Measurements from ENCODE around the gene DGKG.

DNA sequence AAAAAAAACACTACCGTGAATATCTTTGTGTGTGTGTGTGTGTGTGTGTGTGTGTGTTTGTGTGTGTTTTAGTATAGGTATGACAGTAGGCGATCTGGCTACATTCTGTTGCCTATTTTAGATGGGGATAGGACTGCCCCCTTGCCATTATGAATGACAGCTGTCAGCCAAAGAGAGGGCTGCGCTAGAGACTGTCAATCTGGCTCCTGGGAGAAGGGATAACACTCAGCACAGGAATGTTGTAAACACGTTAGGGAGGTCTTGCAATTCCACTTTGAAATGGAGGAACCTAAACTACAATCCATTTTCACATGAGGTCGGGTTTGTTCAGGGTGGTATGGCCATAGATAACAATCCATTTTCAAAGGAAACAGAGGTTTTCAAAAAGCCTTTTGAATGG, 239.0 kb downstream of the DGKG start:
- TF ChIP-seq POLR2A (IDR thresholded peaks at IDR 0.05): no peak
- TF ChIP-seq, protein P1, sequence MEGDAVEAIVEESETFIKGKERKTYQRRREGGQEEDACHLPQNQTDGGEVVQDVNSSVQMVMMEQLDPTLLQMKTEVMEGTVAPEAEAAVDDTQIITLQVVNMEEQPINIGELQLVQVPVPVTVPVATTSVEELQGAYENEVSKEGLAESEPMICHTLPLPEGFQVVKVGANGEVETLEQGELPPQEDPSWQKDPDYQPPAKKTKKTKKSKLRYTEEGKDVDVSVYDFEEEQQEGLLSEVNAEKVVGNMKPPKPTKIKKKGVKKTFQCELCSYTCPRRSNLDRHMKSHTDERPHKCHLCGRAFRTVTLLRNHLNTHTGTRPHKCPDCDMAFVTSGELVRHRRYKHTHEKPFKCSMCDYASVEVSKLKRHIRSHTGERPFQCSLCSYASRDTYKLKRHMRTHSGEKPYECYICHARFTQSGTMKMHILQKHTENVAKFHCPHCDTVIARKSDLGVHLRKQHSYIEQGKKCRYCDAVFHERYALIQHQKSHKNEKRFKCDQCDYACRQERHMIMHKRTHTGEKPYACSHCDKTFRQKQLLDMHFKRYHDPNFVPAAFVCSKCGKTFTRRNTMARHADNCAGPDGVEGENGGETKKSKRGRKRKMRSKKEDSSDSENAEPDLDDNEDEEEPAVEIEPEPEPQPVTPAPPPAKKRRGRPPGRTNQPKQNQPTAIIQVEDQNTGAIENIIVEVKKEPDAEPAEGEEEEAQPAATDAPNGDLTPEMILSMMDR (IDR thresholded peaks at IDR 0.05): no peak
